Neuronal stem cell (in vitro differentiated cells): ENCODE results near the gene SPRED3.

Experiments
- DNase-seq: peaks from one replicate; pipeline ENCODE4 v3.0.0-alpha.2; 2013; ENCODE audit warnings: low spot score
- H2AFZ ChIP-seq: one replicate; pipeline ENCODE4 v1.6.1; 2013; ENCODE audit warnings: mild to moderate bottlenecking, low read length, inconsistent platforms
- H2AK5ac ChIP-seq: 2 replicates; pipeline ENCODE4 v1.6.1; 2013; ENCODE audit warnings: low read depth, mild to moderate bottlenecking, inconsistent platforms, low read length, moderate library complexity, mixed read lengths
- H2BK120ac ChIP-seq: 2 replicates; pipeline ENCODE4 v1.6.1; 2013; ENCODE audit warnings: low read depth, mild to moderate bottlenecking, inconsistent platforms, low read length, moderate library complexity, mixed read lengths
- H2BK12ac ChIP-seq: one replicate; pipeline ENCODE4 v1.6.1; 2013; ENCODE audit warnings: low read length, inconsistent platforms
- H2BK15ac ChIP-seq: 2 replicates; pipeline ENCODE4 v1.6.1; 2013; ENCODE audit warnings: mild to moderate bottlenecking, low read length, inconsistent platforms, mixed read lengths
- H2BK5ac ChIP-seq: one replicate; pipeline ENCODE4 v1.6.1; 2013; ENCODE audit warnings: inconsistent platforms, mild to moderate bottlenecking, low read length, moderate library complexity
- H3K14ac ChIP-seq: one replicate; pipeline ENCODE4 v1.6.1; 2013; ENCODE audit warnings: low read length, inconsistent platforms
- H3K18ac ChIP-seq: 2 replicates; pipeline ENCODE4 v1.6.1; 2013; ENCODE audit warnings: low read length, inconsistent platforms
- H3K23ac ChIP-seq: 2 replicates; pipeline ENCODE4 v1.6.1; 2013; ENCODE audit warnings: low read depth, mild to moderate bottlenecking, mixed read lengths, low read length, inconsistent platforms; ENCODE audit not compliant: poor library complexity
- H3K27ac ChIP-seq: replicated peaks from 3 replicates; pipeline ENCODE4 v1.5.1; 2013; ENCODE audit warnings: low read length, inconsistent platforms
- H3K27me3 ChIP-seq, 3 experiments: 2 replicates each; pipeline ENCODE4 v1.6.1; 2013; ENCODE audit warnings: low read length in 3 of 3, mild to moderate bottlenecking in 2 of 3, inconsistent platforms in 1 of 3, low read depth in 1 of 3, mixed read lengths in 1 of 3, moderate library complexity in 1 of 3; ENCODE audit not compliant: control insufficient read depth in 3 of 3, insufficient read depth in 3 of 3
- H3K36me3 ChIP-seq, 2 donors: replicated peaks in 1 of 2; 2 replicates each; pipeline ENCODE4 v1.6.1; 2013; ENCODE audit warnings: low read length in 2 of 2; ENCODE audit not compliant: control insufficient read depth in 2 of 2, insufficient read depth in 2 of 2
- H3K4ac ChIP-seq: 2 replicates; pipeline ENCODE4 v1.6.1; 2013; ENCODE audit warnings: inconsistent platforms, mild to moderate bottlenecking, low read length, moderate library complexity
- H3K4me1 ChIP-seq, 2 donors: 1 replicate in 1 of 2; 2 replicates in 1 of 2; pipeline ENCODE4 v1.6.1; 2013; ENCODE audit warnings: low read length in 2 of 2, low read depth in 1 of 2; ENCODE audit not compliant: control insufficient read depth in 2 of 2, insufficient read depth in 1 of 2
- H3K4me2 ChIP-seq: one replicate; pipeline ENCODE4 v1.6.1; 2013; ENCODE audit warnings: mild to moderate bottlenecking, low read length, inconsistent platforms; ENCODE audit not compliant: insufficient read depth, poor library complexity, severe bottlenecking
- H3K4me3 ChIP-seq, 2 donors: 2 replicates each; pipeline ENCODE4 v1.5.1; 2013; ENCODE audit warnings: low read length in 2 of 2, mild to moderate bottlenecking in 2 of 2, inconsistent platforms in 1 of 2, moderate library complexity in 1 of 2
- H3K79me1 ChIP-seq: one replicate; pipeline ENCODE4 v1.6.1; 2013; ENCODE audit warnings: low read depth, mild to moderate bottlenecking, inconsistent platforms, low read length, moderate library complexity
- H3K9ac ChIP-seq: one replicate; pipeline ENCODE4 v1.6.1; 2013; ENCODE audit warnings: mild to moderate bottlenecking, low read depth, low read length, inconsistent platforms; ENCODE audit not compliant: poor library complexity
- H3K9me3 ChIP-seq, 2 donors: replicated peaks in 1 of 2; 2 replicates each; pipeline versions ENCODE3 to v1.6.1; 2013; ENCODE audit warnings: low read length in 2 of 2, mild to moderate bottlenecking in 2 of 2, inconsistent platforms in 1 of 2, low read depth in 1 of 2, mixed read lengths in 1 of 2, moderate library complexity in 1 of 2; ENCODE audit not compliant: control insufficient read depth in 2 of 2, insufficient read depth in 1 of 2
- H4K8ac ChIP-seq: one replicate; pipeline ENCODE4 v1.6.1; 2013; ENCODE audit warnings: low read depth, mild to moderate bottlenecking, inconsistent platforms, low read length, moderate library complexity
- H4K91ac ChIP-seq: one replicate; pipeline ENCODE4 v1.6.1; 2013; ENCODE audit warnings: low read length, low read depth, mild to moderate bottlenecking, inconsistent platforms; ENCODE audit not compliant: poor library complexity
- WGBS, 2 donors: extraction: QIAGEN DNeasy Blood & Tissue Kit; methylation state at CpG; one replicate each; pipeline ENCODE4 v1.1.7; 2013; ENCODE audit warnings: missing lambda C conversion rate in 2 of 2, mixed read lengths in 1 of 2; ENCODE audit not compliant: insufficient read length in 2 of 2, insufficient replicate concordance in 1 of 2; ENCODE audit errors: extremely low coverage in 2 of 2; 5-methylcytosine and 5-hydroxymethylcytosine counted together

SPRED3 gene

GRCh38 chr19:38392707-38393308 is 4.3 kb downstream of the SPRED3 start:
- peaks cover 6 to 8% of the 10 kb centered on the region in 2 donors for H3K4me1 ChIP-seq
- no peak overlapping the region for H3K27ac ChIP-seq
- H3K4ac ChIP-seq: no peak overlapping the region
- no peaks in the 10 kb centered on the region for H3K27me3 ChIP-seq
- peaks cover 5% of the 10 kb centered on the region for H3K79me1 ChIP-seq
- H3K23ac ChIP-seq: no peak overlapping the region
- no peak overlapping the region for H2AFZ ChIP-seq
- no peak overlapping the region for H3K9ac ChIP-seq
- no peak for DNase-seq
- H3K9me3 ChIP-seq: peaks cover 0 to 4% of the 10 kb centered on the region in 2 donors
- H3K18ac ChIP-seq: no peak overlapping the region
- H2BK5ac ChIP-seq: no peak overlapping the region
- no peak overlapping the region for H3K4me2 ChIP-seq
- no peak overlapping the region for H4K91ac ChIP-seq
- H4K8ac ChIP-seq: no peak overlapping the region
- no peak overlapping the region for H3K4me3 ChIP-seq
- H2BK12ac ChIP-seq: no peak overlapping the region
- no peak overlapping the region for H2AK5ac ChIP-seq
- H2BK15ac ChIP-seq: no peak overlapping the region
- no peak overlapping the region for H2BK120ac ChIP-seq
- H3K36me3 ChIP-seq: peaks cover 20 to 51% of the 10 kb centered on the region in 2 donors
- H3K14ac ChIP-seq: no peak overlapping the region
- WGBS, 2 donors: no CpG with 5 or more reads among the region's 6 CpGs

DNA sequence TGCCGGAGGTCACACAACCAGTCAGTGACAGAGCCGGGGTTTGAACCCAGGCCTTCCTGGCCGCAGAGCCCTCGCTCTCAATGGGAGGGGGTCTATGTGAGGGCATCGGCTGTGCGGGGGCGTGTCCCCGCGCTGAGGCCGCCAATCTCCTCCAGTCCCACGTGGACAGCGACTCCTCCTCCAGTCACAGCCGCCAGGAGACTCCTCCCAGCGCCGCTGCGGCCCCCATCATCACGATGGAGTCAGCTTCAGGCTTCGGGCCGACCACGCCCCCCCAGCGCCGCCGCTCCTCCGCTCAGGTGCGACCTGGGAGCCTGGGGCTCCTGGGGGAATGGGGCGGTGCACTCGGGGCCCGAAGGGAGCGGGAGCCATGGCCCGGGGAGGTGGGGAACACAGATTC is 6.0 kb downstream of the SPRED3 start:
- Histone ChIP-seq H2BK15ac (no peak overlapping the region), H3K4me1 (peaks cover 6 to 8% of the 10 kb centered on the region in 2 donors), H3K4ac (no peak overlapping the region), H3K4me3 (no peak overlapping the region), H3K79me1 (peaks cover 5% of the 10 kb centered on the region), H3K9ac (no peak overlapping the region), H2AK5ac (no peak overlapping the region), H2BK5ac (no peak overlapping the region), H4K91ac (no peak overlapping the region), H3K14ac (no peak overlapping the region), H3K9me3 (peaks cover 0 to 4% of the 10 kb centered on the region in 2 donors), H4K8ac (no peak overlapping the region), H3K36me3 (peaks cover 20 to 51% of the 10 kb centered on the region in 2 donors), H3K27ac (no peak overlapping the region), H2BK120ac (no peak overlapping the region), H3K27me3 (no peaks in the 10 kb centered on the region), H3K18ac (no peak overlapping the region), H3K4me2 (no peak overlapping the region), H2BK12ac (no peak overlapping the region), H2AFZ (no peak overlapping the region), H3K23ac (peak overlapping the region; percentile 49)
- no CpG with 5 or more reads among the region's 30 CpGs for WGBS, 2 donors
- DNase-seq: no peak

GRCh38 chr19:38395381-38396114 is 7.1 kb downstream of the SPRED3 start:
- no peak overlapping the region for H3K4ac ChIP-seq
- no peak overlapping the region for H2BK15ac ChIP-seq
- H4K8ac ChIP-seq: no peak overlapping the region
- no peak overlapping the region for H3K14ac ChIP-seq
- no peak overlapping the region for H4K91ac ChIP-seq
- H2AFZ ChIP-seq: no peak overlapping the region
- peaks cover 20 to 51% of the 10 kb centered on the region in 2 donors for H3K36me3 ChIP-seq
- H3K23ac ChIP-seq: no peak overlapping the region
- H3K9me3 ChIP-seq: peaks cover 0 to 4% of the 10 kb centered on the region in 2 donors
- WGBS, 2 donors: no CpG with 5 or more reads among the region's 86 CpGs
- peaks cover 0 to 2% of the 10 kb centered on the region in 2 donors for H3K4me1 ChIP-seq
- H2BK5ac ChIP-seq: no peak overlapping the region
- no peaks in the 10 kb centered on the region for H3K27me3 ChIP-seq
- no peak overlapping the region for H3K9ac ChIP-seq
- H3K18ac ChIP-seq: no peak overlapping the region
- no peak overlapping the region for H2BK120ac ChIP-seq
- no peak overlapping the region for H3K27ac ChIP-seq
- no peak overlapping the region for H3K4me2 ChIP-seq
- H2AK5ac ChIP-seq: no peak overlapping the region
- H3K4me3 ChIP-seq: no peak overlapping the region
- no peak overlapping the region for H2BK12ac ChIP-seq
- peaks cover under 1% of the 10 kb centered on the region for H3K79me1 ChIP-seq
- no peak for DNase-seq

DNA sequence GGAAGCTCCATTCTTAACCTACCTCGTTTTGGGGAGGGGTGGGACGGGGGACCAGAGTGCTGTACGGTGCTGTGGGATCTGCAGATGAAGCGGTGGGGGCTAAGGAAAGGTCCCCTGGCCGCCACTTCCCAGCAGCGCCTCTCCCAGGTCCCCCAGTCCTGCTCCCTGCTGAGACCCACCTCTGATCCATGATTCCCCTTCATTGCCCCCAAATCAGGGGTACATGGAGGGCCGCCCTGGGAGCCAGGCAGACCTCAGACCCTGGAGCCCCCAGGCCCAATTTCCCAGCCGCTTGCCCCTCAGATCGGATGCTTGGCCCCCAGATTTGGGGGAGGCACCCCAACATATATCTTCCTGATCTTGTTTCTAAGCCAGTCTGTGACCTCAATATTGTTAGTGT is 10.6 kb downstream of the SPRED3 start:
- Histone ChIP-seq H3K14ac (no peak overlapping the region), H3K9ac (no peak overlapping the region), H2AFZ (no peak overlapping the region), H2BK12ac (no peak overlapping the region), H3K4me2 (no peak overlapping the region), H2BK5ac (no peak overlapping the region), H2AK5ac (no peak overlapping the region), H3K27me3 (peaks cover 0 to 7% (median 0%) of the 10 kb centered on the region in 3 experiments), H3K4me3 (no peak overlapping the region), H3K27ac (no peak overlapping the region), H3K4me1 (peaks cover 0 to 2% of the 10 kb centered on the region in 2 donors), H2BK15ac (no peak overlapping the region), H3K23ac (no peak overlapping the region), H3K36me3 (peaks cover 3 to 19% of the 10 kb centered on the region in 2 donors), H4K91ac (no peak overlapping the region), H3K9me3 (peaks cover 0 to 4% of the 10 kb centered on the region in 2 donors), H4K8ac (no peak overlapping the region), H3K79me1 (no peaks in the 10 kb centered on the region), H3K4ac (no peak overlapping the region), H2BK120ac (no peak overlapping the region), H3K18ac (peak overlapping the region; percentile 44)
- DNase-seq: no peak
- no CpG with 5 or more reads among the region's 9 CpGs for WGBS, 2 donors
